22Rv1 (cell line): Measurements from ENCODE around the gene RAD51B.

Experiments
- ZFX ChIP-seq: fragments of 450-650 bp; IDR thresholded peaks from 2 replicates; pipeline ENCODE4 v1.6.1; 2017; ENCODE audit warnings: antibody characterized with exemption, borderline replicate concordance
- TF ChIP-seq, protein P1 (sequence below): fragments of 450-650 bp; IDR thresholded peaks from 2 replicates; pipeline ENCODE4 v1.5.1; 2017; ENCODE audit warnings: mild to moderate bottlenecking

DNA sequence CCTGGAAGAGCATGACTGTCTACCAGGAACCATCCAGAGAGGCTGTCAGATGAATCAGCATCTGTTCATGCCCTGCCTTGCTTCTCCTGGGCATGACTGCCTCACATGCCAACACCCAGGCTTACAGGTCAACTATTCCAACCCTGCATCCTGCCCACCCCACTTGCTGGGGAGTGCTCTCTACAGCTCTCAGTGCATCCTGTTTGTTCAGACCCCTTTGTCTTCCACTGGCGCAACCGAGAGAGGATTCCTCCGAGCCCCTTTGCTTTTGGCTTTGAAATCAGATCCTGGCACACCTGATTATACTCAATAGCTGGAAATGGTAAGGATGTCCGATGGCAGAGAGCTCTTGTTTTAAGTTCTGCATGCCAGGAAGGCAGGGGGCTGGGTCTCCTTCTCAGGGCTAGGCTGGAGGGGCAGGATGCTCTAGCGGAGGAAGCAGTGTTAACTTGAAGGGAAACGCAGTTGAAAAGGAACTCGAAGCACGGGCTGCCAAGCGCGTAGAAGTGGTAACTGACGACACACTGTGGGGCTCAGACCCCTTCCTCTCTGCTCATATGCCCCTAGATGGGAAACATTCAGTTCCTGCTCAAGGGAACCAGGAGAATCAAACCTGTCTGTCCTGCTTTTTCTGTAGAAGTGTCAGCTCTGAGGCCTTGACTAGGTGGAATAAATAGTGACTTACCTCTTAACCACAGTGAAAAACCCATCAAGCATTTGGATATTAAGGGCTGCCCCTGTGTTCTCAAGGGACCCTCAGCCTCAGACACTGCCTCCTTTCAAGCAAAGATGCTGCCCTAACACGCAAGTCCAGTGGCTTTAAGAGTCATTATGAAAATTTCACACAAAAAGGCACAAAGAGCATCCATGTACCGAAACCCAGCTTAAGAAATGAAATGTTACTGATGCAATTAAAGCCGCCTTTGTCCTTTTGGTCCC, 675.8 kb downstream of the RAD51B start:
- TF ChIP-seq, protein P1, sequence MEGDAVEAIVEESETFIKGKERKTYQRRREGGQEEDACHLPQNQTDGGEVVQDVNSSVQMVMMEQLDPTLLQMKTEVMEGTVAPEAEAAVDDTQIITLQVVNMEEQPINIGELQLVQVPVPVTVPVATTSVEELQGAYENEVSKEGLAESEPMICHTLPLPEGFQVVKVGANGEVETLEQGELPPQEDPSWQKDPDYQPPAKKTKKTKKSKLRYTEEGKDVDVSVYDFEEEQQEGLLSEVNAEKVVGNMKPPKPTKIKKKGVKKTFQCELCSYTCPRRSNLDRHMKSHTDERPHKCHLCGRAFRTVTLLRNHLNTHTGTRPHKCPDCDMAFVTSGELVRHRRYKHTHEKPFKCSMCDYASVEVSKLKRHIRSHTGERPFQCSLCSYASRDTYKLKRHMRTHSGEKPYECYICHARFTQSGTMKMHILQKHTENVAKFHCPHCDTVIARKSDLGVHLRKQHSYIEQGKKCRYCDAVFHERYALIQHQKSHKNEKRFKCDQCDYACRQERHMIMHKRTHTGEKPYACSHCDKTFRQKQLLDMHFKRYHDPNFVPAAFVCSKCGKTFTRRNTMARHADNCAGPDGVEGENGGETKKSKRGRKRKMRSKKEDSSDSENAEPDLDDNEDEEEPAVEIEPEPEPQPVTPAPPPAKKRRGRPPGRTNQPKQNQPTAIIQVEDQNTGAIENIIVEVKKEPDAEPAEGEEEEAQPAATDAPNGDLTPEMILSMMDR, result no peak
- TF ChIP-seq ZFX, result no peak
